Endometrium (tissue), 2 donors: Measurements from ENCODE around the gene PTTG1IP.
A peak's percentile ranks its signal among the peaks of the same experiment; 100 is the strongest.
"Not testable (repeated sequence)": the region's sequence is repeated elsewhere in the genome, so short reads cannot be mapped to it uniquely, and the experiment has no call there.

Experiments
- FAIRE-seq: peaks from 2 replicates; lab custom pipeline; 2012; peaks lifted over from hg19 to GRCh38; lab: Jason Lieb, UNC
- donor health status: control.
- donor health status: control.

PTTG1IP gene

GRCh38 chr21:44881198-44881872 is 7.8 kb upstream of the PTTG1IP start:
- no peak for FAIRE-seq

DNA sequence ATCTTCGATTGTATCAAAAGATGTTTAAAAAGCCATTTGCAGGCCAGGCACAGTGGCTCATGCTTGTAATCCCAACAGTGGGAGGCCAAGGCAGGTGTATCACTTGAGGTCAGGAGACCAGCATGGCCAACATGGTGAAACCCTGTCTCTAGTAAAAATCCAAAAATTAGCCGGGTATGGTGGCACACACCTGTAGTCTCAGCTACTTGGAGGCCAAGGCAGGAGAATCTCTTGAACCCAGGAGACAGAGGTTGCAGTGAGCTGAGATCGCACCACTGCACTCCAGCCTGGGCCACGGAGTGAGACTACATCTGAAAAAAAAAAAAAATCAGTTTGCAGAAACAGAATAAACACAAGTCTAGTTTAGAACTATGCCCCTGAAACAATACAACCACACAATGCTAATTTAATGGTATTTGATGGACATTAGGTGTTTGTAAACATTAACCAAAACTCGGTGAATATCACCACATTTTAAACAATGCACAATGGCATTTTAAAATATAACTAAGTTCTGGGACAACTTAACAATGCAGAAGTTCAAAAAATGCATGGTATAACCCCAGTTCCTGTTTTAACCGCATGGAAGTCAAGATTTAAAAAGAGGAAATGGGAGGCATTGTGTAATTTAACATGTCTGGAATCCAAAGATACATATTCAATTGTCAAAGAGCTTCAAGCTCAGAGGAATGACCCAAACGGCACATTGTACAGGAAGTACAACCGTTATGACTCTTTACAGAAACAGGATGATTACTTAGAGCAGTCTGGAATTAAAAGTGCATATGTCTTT is 7.1 kb upstream of the PTTG1IP start:
- FAIRE-seq = no peak

GRCh38 chr21:44879238-44879637 is 5.7 kb upstream of the PTTG1IP start:
- FAIRE-seq = not testable (repeated sequence)

DNA sequence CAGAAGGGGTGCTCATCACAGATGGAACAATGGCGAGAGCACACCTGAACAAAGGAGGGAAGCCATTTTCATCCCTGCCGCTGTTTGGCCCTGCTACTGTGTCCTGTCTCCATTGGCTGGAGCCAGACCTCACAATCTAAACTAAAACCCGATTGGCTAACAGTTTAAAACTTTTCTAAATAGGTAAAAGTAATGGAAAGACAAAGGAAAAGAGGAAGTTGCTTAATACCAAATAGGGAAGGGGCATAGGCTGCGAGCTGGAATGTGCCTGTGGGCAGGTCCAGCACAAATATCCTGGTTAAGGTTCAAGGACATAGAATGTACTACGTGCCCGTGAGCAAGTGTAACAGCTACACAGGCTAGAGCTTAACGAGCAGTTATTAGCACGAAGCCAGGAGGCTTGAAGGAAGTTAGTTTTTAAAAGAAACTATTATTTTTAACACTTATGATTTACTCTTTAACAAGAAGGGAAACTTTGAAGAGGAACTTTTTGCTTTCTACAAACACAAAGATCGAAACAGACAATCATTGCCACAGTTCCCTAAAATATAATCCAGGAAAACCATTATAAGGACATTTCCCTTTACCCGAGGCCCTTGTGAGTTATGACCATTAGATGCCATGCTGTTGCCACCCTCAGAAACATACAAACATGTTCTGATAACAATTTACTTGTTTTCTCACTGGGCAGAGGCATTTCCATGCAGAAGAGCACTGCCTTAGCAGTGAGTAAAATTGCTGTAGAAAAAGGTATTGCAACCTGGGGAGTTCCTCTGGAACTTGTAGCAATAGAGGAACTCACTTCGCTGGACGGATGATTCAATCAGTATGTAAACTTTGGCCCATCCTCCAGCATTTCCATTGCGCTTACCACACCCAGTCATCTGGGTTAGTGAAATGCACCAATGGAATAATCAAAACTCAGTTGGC is 4.8 kb upstream of the PTTG1IP start:
- FAIRE-seq = no peak

DNA sequence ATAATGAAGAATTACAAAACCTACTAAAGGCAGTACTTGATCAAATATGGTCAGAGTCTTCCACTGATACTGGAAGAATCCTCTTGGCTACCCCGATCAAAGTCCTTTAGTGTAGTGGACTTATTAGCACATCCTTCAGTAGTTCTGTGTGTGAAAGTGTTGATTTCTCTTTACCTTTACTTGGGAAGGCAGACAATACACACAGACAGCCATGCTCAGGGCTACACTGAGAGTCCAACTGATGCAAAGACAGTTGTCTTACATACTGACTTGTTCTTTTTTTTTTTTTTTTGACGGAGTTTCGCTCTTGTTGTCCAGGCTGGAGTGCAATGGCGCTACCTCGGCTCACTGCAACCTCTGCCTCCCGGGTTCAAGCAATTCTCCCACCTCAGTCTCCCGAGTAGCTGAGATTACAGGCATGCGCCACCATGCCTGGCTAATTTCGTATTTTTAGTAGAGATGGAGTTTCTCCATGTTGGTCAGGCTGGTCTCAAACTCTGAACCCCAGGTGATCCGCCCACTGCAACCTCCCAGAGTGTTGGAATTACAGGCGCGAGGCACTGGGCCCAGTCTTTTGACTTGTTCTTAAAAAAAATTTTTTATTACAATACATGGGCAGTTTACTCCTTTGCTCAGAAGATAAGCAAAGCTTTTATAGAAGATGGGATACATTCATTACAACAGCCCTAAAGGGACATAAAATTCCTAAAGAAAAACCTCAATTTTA is 3.5 kb upstream of the PTTG1IP start:
- FAIRE-seq = no peak

- FAIRE-seq = no peak
Measured at GRCh38 chr21:44875316-44875700, 1.8 kb upstream of the PTTG1IP start.

DNA sequence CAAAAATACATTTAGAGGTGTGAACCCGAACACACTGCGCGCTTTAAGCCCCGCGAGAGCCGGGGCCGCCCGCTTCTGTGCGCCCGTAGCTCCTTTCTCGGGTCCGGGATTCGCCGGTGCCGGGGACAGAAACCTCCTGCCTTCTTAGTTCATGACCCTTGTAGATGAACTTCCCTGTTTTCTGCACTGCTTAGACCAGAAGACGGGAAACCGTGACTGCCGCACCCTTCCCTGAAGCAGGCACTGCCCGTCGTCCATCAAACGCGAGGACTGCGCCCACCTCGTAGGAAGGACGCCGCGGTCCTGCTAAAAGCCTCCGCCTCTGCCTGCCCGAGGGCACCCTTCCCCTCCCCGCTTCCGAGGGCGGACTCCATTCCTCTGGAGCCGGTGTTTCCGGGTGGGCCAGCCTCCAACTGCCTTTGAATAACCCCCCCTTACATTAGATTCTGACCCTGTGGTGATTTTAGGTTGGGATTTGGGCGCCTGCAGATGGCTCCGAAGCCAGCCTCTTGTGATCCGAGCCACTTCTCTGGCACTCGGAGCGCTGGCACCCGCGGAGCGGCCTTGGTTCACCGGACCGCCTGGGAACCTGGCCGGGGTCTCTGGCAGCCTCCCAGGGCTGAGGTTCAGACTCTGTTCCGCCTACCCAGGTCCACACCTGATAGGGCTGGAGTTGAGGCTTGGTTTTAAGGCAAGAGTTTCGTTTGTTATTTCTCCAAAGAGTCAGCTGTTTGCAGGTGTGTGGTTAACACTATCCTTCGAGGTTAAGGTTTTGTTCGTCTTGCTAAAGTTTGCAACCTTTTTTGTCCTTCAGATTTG is 1.2 kb upstream of the PTTG1IP start:
- no peak for FAIRE-seq

DNA sequence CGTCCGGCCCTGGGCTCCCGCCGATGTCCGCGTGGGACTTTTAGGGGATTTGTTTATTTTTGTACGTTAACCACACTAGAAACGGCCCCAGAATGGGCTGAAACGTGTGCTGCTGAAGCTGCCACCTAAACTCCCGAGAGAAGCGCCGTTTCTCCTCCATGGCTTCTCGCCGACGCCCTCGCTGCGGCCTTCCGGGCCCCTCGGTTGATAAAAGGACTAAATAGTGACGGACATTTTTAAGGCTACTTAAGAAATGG is 678 bp upstream of the PTTG1IP start:
- no peak for FAIRE-seq

DNA sequence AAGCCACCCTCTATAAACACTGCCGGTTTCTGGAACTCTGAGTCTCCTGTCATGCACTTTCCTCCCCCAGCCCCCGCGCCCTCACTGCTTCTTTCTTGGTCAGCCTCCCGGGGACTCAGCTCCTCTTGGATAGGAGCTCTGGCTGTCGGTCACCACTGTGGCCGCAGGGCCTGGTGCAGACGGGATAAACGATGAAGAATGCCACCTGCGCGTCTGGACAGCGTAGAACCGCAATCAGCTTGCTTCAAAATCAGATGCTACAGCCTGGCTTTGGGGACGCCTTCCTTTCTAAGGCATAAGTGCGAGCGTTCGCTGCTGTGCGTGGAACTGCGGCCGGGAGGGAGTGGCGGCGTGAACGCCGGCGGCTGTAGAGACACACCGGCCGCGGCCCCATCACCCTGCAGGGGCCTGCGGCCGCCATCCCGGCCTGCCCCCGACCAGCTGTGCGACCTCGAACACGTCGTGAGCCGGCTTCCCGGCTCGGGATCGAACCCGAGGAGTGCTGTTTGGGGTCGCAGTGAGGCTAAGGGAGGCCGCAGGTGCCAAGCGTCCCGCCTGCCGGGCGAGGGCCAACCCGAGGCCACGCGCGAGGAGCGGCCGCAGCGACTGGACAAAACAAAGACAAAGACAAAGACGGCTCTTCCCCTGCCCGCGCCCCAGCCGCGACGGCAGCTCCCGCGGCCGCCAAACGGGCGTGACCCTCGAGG is 688 bp downstream of the PTTG1IP start:
- no peak for FAIRE-seq

DNA sequence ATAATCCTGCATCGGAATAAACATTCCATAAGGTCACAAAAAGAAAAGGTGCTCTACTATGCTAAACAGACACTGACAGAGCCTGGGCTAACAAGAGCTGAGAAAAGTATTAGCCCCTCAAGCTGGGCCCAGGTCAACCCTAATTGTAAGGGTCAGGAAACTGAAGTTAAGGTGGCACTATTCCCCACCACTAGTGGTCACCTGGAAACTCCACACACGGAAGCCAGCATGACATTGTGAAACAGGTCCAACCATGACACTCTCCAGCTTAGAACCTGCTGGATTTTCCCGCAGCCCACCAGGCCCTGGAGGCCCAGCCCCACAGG is 1.2 kb downstream of the PTTG1IP start:
- no peak for FAIRE-seq

DNA sequence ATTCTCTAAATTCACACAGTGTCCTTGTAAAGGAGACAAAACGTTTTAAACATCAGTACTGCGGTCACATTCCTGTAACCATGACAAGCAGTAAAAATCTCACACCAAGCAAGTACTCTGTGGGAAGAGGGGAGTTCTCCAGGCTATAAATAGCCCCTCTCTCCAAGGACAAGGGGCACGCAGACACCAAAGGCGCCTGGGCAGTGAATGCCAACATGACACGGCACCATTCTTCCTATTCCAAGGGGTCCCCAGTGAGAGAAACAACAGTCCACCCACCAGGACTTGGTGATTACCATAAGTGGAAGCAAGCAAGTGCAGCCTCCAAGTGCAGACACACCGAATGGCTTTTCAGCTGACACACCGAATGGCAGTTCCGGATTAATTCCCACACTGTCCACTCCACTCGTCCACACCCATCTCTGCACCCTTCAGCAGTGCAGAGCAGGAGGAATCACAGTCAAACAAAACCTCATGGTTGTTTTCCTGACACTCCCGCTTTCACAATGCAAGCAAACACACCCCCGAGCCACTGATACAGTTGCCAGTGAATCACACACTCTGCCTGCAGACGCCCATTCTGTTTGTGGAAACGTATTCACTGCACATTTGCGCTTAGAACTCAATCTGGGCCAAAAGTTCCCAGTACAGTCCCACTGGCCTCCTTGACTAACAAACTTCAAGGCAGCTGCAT is 1.8 kb downstream of the PTTG1IP start:
- FAIRE-seq = no peak

GRCh38 chr21:44870748-44871495 is 2.6 kb downstream of the PTTG1IP start:
- no peak for FAIRE-seq

DNA sequence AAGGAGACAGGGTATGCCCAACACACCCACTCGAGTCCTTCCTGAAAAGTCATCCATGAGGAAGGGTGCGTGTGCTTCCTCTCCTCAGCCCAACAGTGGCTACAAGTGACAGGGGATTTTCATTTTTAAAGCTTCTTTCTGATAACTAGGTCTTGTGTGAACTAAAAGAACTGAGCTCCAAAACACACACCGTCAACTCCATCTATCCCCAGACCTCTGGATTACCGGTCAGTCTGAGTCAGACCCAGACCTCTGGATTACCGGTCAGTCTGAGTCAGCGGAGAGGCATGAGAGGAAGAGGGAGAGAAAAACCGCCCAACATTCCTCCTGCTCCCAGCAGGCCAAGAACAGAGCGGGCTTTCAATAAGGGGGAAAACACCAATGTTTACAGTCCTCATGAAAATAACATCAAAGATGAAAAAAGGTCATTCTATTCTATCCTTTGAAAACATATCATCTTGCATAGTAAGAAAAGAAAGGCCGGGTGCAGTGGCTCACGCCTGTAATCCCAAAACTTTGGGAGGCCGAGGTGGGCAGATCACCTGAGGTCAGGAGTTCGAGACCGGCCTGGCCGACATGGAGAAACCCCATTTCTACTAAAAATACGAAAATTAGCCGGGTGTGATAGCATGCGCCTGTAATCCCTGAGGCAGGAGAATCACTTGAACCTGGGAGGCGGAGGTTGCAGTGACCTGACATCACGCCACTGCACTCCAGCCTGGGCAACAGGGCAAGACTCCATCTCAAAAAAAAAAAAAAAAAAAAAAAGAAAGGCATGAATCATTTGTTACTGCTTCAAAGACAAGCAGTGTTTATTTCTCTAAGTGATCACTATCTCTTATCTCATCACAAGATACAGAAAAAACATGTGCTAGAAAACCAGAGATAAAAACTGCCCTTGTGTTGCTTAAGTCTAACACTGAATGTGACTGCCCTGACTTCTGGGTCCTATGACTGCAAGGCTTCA is 3.4 kb downstream of the PTTG1IP start:
- peak; percentile 8 for FAIRE-seq

- FAIRE-seq = no peak
Measured at GRCh38 chr21:44868707-44869106, 4.8 kb downstream of the PTTG1IP start.

DNA sequence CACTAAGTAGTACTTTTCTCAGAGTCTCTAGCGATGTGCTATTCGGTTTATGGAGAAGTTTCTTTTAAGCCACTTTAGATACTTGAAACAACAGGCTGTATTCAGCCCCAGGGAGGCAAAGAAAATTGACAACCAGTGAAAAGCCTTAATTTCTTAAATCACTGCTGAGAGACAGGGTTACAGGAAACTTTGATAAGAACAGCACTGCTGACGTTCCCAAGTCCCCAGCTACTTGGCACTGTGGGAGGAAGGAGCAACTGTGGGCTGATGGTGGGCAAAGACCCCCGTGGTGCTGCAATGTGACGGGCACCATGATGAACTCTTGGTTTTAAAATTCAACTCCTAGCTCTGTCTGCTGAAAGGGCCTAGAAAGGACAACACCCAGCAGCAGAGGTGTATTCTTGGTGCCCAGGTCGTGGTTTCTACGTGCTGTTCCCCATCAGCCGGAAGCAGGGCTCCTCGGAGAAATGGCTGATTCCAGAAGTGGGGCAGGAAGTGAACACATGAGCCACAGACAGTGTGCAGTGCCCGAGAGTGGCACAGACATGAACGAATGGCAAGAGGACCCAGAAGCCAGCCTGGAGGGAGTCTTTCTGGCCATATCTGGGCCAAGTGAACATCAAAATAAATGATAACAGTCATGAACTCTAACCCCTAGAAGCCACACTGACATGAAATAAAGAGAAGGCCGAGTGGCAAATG is 5.3 kb downstream of the PTTG1IP start:
- no peak for FAIRE-seq

DNA sequence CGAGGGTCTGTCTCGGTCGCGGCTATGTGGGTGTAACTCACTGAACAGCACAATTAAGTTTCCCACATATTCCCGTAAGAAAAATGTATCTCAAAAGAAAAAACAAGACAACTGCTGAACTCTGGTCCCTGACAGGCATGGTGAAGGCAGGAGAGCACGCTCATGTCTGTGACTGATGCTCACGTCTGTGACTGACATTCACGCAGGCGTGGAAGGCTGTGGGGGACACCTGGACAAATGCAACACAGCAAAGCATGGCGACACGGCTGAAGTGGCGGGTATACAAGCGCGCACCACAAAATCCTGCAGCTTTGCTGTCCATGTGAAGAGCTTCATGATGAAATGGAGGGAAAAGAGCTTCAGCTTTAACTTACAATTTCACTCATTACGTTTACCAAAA is 6.0 kb downstream of the PTTG1IP start:
- FAIRE-seq = no peak

DNA sequence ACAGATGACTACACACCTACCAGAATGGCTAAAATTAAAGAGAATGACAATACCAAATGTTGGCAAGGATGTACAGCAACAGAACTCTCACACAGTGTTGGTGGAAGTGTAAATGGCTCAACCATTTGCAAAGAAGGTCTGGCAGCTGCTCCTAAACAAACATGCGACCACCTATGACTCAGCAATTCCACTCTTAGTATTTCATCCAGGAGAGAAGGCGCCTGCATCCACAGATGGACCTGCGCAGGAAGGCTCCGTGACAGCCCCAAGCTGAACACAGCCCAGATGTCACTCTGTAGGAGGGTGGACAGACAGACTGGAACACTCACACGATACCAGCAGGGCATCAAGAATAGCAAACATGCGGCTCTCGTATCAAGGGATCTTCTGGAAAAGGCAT is 6.7 kb downstream of the PTTG1IP start:
- no peak for FAIRE-seq
